ENCODE measurements around the gene NDE1.
"Not testable (repeated sequence)": the region's sequence is repeated elsewhere in the genome, so short reads cannot be mapped to it uniquely, and the experiment has no call there.

NDE1 gene

DNA sequence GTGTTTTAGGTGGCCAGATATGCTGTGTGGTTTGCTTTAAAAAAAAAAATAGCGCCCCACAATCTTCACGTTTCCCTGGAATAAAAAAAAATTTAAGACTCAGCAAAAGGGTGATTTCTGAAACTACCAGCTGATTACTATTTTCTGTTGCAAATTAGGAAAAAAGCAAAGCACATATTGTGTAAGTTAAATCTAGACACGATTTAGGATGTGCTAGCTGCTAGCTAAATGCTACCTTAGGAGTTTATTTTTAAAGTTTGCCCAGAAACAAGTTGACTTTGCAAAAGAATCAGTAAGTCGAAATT is 6.1 kb upstream of the NDE1 start:
- no peaks in the 10 kb centered on the region for H3K9me3 ChIP-seq (ENCODE audit: low read length)
- peak overlapping the region; percentile 84 for H3K27ac ChIP-seq (ENCODE audit: low read depth, low read length, poor library complexity, severe bottlenecking)
- H3K79me2 ChIP-seq (ENCODE audit: insufficient read depth, low read length) = peaks cover 19% of the 10 kb centered on the region
- peak overlapping the region; percentile 66 for H3K4me3 ChIP-seq (ENCODE audit: low read depth, low read length, poor library complexity, severe bottlenecking)
- no peaks in the 10 kb centered on the region for H3K9me2 ChIP-seq (ENCODE audit: low read depth, low read length)
- peak overlapping the region; percentile 97 for H3K9ac ChIP-seq (ENCODE audit: low read length)
- TF ChIP-seq, protein P1, sequence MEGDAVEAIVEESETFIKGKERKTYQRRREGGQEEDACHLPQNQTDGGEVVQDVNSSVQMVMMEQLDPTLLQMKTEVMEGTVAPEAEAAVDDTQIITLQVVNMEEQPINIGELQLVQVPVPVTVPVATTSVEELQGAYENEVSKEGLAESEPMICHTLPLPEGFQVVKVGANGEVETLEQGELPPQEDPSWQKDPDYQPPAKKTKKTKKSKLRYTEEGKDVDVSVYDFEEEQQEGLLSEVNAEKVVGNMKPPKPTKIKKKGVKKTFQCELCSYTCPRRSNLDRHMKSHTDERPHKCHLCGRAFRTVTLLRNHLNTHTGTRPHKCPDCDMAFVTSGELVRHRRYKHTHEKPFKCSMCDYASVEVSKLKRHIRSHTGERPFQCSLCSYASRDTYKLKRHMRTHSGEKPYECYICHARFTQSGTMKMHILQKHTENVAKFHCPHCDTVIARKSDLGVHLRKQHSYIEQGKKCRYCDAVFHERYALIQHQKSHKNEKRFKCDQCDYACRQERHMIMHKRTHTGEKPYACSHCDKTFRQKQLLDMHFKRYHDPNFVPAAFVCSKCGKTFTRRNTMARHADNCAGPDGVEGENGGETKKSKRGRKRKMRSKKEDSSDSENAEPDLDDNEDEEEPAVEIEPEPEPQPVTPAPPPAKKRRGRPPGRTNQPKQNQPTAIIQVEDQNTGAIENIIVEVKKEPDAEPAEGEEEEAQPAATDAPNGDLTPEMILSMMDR (IDR thresholded peaks at IDR 0.05; ENCODE audit: low read length) = no peak
- no peak for TF ChIP-seq EZH2 (IDR thresholded peaks at IDR 0.05; ENCODE audit: borderline replicate concordance, low read length)
- peaks cover 42% of the 10 kb centered on the region for H3K4me1 ChIP-seq (ENCODE audit: insufficient read depth, low read length, severe bottlenecking)
- H2AFZ ChIP-seq (ENCODE audit: low read length) = no peak overlapping the region
- no peaks in the 10 kb centered on the region for H3K27me3 ChIP-seq (ENCODE audit: insufficient read depth, low read length)
- peaks cover 2% of the 10 kb centered on the region; the same call in 1 of the 2 replicates for H3K36me3 ChIP-seq (ENCODE audit: insufficient read depth, low read length)
- H3F3A ChIP-seq (ENCODE audit: insufficient read depth, low read length) = 0 out of 2 replicates have a peak, but pooled peaks cover 8% of the 10 kb centered on the region
- H4K20me1 ChIP-seq (ENCODE audit: insufficient read depth, low read length) = no peaks in the 10 kb centered on the region
- peak overlapping the region; percentile 88 for H3K4me2 ChIP-seq (ENCODE audit: low read length)

DNA sequence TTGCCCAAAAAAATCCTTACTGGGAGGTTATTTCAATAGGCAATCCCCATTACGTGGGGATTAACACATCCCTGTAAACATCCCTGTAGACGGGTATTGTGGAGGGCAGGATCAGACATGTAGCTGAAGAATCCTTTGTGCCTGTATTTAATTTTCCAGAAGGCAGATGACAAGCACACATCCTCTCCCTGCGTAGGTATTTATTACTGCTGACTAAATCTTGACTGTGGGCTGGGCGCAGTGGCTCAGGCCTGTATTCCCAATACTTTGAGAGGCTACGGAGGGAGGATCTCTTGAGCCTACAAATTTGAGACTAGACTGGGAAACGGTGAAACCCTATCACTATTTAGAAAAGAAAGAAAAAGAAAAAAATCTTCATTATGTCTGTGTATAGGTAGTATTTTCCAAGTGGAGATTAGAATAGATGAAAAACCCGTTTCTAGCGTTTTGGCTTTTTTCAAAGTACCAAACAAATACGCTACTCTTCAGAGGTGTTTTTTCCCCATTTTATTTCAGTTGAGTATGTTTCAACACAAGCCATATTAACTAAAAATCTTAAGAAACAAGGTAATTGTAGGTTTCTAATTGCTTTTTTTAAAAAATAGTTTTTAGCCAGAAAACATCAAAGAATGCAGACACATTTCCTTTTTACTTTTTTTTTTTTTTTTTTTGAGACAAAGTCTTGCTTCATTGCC is 5.6 kb upstream of the NDE1 start:
- Histone ChIP-seq H3F3A (ENCODE audit: insufficient read depth, low read length) (0 out of 2 replicates have a peak, but pooled peaks cover 4% of the 10 kb centered on the region), H3K9me3 (ENCODE audit: low read length) (no peaks in the 10 kb centered on the region), H3K4me3 (ENCODE audit: low read depth, low read length, poor library complexity, severe bottlenecking) (peak overlapping the region; percentile 66), H3K9me2 (ENCODE audit: low read depth, low read length) (no peaks in the 10 kb centered on the region), H4K20me1 (ENCODE audit: insufficient read depth, low read length) (no peaks in the 10 kb centered on the region), H3K4me2 (ENCODE audit: low read length) (peak overlapping the region; percentile 88), H3K36me3 (ENCODE audit: insufficient read depth, low read length) (no peaks in the 10 kb centered on the region), H3K4me1 (ENCODE audit: insufficient read depth, low read length, severe bottlenecking) (peaks cover 39% of the 10 kb centered on the region), H2AFZ (ENCODE audit: low read length) (no peak overlapping the region), H3K27ac (ENCODE audit: low read depth, low read length, poor library complexity, severe bottlenecking) (peak overlapping the region; percentile 84), H3K27me3 (ENCODE audit: insufficient read depth, low read length) (no peaks in the 10 kb centered on the region), H3K79me2 (ENCODE audit: insufficient read depth, low read length) (peaks cover 19% of the 10 kb centered on the region), H3K9ac (ENCODE audit: low read length) (peak overlapping the region; percentile 97; the same call in 1 of the 2 replicates)
- TF ChIP-seq, protein P1 (IDR thresholded peaks at IDR 0.05; ENCODE audit: low read length) = no peak

DNA sequence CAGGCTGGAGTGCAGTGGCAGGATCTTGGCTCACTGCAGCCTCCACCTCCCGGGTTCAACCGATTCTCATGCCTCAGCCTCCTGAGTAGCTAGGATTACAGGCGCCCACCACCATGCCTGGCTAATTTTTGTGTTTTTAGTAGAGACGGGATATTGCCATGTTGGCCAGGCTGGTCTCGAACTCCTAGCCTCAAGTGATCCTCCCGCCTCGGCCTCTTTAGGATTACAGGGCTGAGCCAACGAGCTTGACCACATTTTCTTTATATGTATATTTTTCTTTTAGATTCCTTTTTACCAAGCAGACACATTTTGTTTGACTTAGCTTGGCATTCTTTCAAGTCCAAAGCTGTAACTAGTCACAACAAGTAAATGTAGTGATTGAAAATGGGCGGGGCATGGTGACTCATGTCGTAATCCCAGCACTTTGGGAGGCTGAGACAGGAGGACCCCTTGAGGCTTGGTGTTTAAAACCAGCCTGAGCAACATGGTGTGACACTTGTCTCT is 5.0 kb upstream of the NDE1 start:
- not testable (repeated sequence) for H3K4me2 ChIP-seq (ENCODE audit: low read length); H3K9me3 ChIP-seq (ENCODE audit: low read length); H3F3A ChIP-seq (ENCODE audit: insufficient read depth, low read length); H4K20me1 ChIP-seq (ENCODE audit: insufficient read depth, low read length); H2AFZ ChIP-seq (ENCODE audit: low read length); H3K36me3 ChIP-seq (ENCODE audit: insufficient read depth, low read length); H3K9me2 ChIP-seq (ENCODE audit: low read depth, low read length); H3K4me3 ChIP-seq (ENCODE audit: low read depth, low read length, poor library complexity, severe bottlenecking); H3K9ac ChIP-seq (ENCODE audit: low read length); H3K27me3 ChIP-seq (ENCODE audit: insufficient read depth, low read length)
- Histone ChIP-seq H3K27ac (ENCODE audit: low read depth, low read length, poor library complexity, severe bottlenecking) (peak overlapping the region; percentile 84), H3K4me1 (ENCODE audit: insufficient read depth, low read length, severe bottlenecking) (peaks cover 38% of the 10 kb centered on the region), H3K79me2 (ENCODE audit: insufficient read depth, low read length) (peaks cover 17% of the 10 kb centered on the region)

DNA sequence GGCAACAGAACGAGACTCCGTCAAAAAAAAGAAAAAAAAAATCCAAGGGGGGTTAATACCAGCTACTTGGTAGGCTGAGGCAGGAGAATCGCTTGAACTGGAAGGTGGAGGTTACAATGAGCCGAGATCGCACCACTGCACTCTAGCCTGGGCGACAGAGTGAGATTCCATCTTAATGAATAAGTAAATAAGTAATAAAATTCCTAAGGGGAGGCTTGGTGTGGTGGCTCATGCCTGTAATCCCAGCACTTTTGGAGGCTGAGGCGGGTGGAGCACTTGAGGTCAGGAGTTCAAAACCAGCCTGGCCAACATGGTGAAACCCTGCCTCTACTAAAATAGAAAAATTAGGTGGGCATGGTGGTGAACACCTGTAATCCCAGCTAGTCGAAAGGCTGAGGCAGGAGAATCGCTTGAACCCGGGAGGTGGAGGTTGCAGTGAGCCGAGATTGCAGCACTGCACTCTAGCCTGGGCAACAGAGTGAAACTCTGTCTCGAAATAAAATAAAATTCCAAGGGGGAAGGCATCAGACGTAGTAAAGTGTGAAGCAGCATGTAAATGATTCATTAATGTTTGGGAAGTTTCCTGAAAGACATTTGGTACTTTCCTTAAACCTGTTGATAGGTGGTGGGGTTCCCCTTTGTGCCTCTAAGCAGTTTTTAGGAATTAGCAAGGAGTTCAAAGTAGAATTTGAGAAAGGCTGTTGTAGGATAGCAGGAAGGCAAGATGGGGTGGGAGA is 3.3 kb upstream of the NDE1 start:
- H2AFZ ChIP-seq (ENCODE audit: low read length); H3K4me2 ChIP-seq (ENCODE audit: low read length); H3K27ac ChIP-seq (ENCODE audit: low read depth, low read length, poor library complexity, severe bottlenecking): not testable (repeated sequence)

More for the DNA sequence above, 3.3 kb upstream of the NDE1 start:
- H3K79me2 ChIP-seq (ENCODE audit: insufficient read depth, low read length) = peaks cover 16% of the 10 kb centered on the region
- not testable (repeated sequence) for H3K36me3 ChIP-seq (ENCODE audit: insufficient read depth, low read length); H4K20me1 ChIP-seq (ENCODE audit: insufficient read depth, low read length); H3K9me2 ChIP-seq (ENCODE audit: low read depth, low read length); H3K9me3 ChIP-seq (ENCODE audit: low read length); H3F3A ChIP-seq (ENCODE audit: insufficient read depth, low read length); H3K9ac ChIP-seq (ENCODE audit: low read length); H3K4me3 ChIP-seq (ENCODE audit: low read depth, low read length, poor library complexity, severe bottlenecking); H3K27me3 ChIP-seq (ENCODE audit: insufficient read depth, low read length)
- H3K4me1 ChIP-seq (ENCODE audit: insufficient read depth, low read length, severe bottlenecking) = peaks cover 27% of the 10 kb centered on the region
